ENCODE data around the gene C9orf72. TPM values are rescaled to one million over a fixed set of nuclear protein-coding genes. Genes with fewer than 3 reads are reported as not detected.

The C9orf72 gene
- total RNA-seq, 4 donors from 2014 or later, result 7.9 to 31.0 (median 15.0) TPM

- Histone ChIP-seq H3K27ac (no peak overlapping the region), H3K27me3 (no peaks in the 10 kb centered on the region), H3K9me3 (no peaks in the 10 kb centered on the region), H3K36me3 (no peaks in the 10 kb centered on the region), H3K4me1 (peaks cover 0 to 13% (median 2%) of the 10 kb centered on the region in 4 donors), H3K4me3 (no peak overlapping the region)
- in situ Hi-C loops (cut with MboI; ENCODE audit: low pct_ligation_motif_present in 1 of 4, low pct_unique_long_range_greater_than_20kb in 1 of 4, low sequenced_read_pairs in 3 of 4), result no loop called here
- WGBS, 2 donors (ENCODE audit: low coverage in 1 of 2), result 62 to 89% methylated on average over 1 to 2 of the region's 2 CpGs
- intact Hi-C loops (cut with DNase I; ENCODE audit: low total_unique reads), result no loop called here
- no peak for DNase-seq
- TF ChIP-seq POLR2A (IDR thresholded peaks at IDR 0.05) (no peak), EP300 (IDR thresholded peaks at IDR 0.05; ENCODE audit: low read depth) (no peak), POLR2AphosphoS5 (IDR thresholded peaks at IDR 0.05) (no peak), CTCF (IDR thresholded peaks at IDR 0.05) (no peak)
These were observed 61.5 kb downstream of the C9orf72 start for GRCh38 chr9:27511771-27512170.

- TF ChIP-seq EP300 (IDR thresholded peaks at IDR 0.05; ENCODE audit: low read depth) (no peak), CTCF (IDR thresholded peaks at IDR 0.05) (no peak), POLR2A (IDR thresholded peaks at IDR 0.05) (no peak), POLR2AphosphoS5 (IDR thresholded peaks at IDR 0.05) (no peak)
- no peak for DNase-seq
- Histone ChIP-seq H3K36me3 (no peaks in the 10 kb centered on the region), H3K27ac (no peak overlapping the region), H3K27me3 (no peaks in the 10 kb centered on the region), H3K9me3 (no peaks in the 10 kb centered on the region), H3K4me3 (no peak overlapping the region), H3K4me1 (peaks cover 0 to 13% (median 2%) of the 10 kb centered on the region in 4 donors)
- in situ Hi-C loops (cut with MboI; ENCODE audit: low pct_ligation_motif_present in 1 of 4, low pct_unique_long_range_greater_than_20kb in 1 of 4, low sequenced_read_pairs in 3 of 4) (no loop called here), intact Hi-C loops (cut with DNase I; ENCODE audit: low total_unique reads) (no loop called here)
- WGBS, 2 donors (ENCODE audit: low coverage in 1 of 2), result 60 to 83% methylated on average over 2 of the region's 2 CpGs
These were observed 62.5 kb downstream of the C9orf72 start for GRCh38 chr9:27510780-27511179.

GRCh38 chr9:27506981-27507380, 66.3 kb downstream of the C9orf72 start:
- no peaks in the 10 kb centered on the region for H3K9me3 ChIP-seq
- in situ Hi-C loops (cut with MboI; ENCODE audit: low pct_ligation_motif_present in 1 of 4, low pct_unique_long_range_greater_than_20kb in 1 of 4, low sequenced_read_pairs in 3 of 4), result no loop called here
- peaks cover 0 to 9% (median 0%) of the 10 kb centered on the region in 4 donors for H3K4me1 ChIP-seq
- DNase-seq, result no peak
- no peak overlapping the region for H3K4me3 ChIP-seq
- TF ChIP-seq CTCF (IDR thresholded peaks at IDR 0.05) (no peak), POLR2A (IDR thresholded peaks at IDR 0.05) (no peak), EP300 (IDR thresholded peaks at IDR 0.05; ENCODE audit: low read depth) (no peak)
- H3K27me3 ChIP-seq, result no peaks in the 10 kb centered on the region
- no peaks in the 10 kb centered on the region for H3K36me3 ChIP-seq
- intact Hi-C loops (cut with DNase I; ENCODE audit: low total_unique reads), result no loop called here
- 78 to 83% methylated on average over 2 of the region's 2 CpGs for WGBS, 2 donors (ENCODE audit: low coverage in 1 of 2)
- H3K27ac ChIP-seq, result no peak overlapping the region

GRCh38 chr9:27505744-27506161, 67.5 kb downstream of the C9orf72 start:
- no peak for DNase-seq
- Histone ChIP-seq H3K4me3 (no peak overlapping the region), H3K27ac (no peak overlapping the region), H3K36me3 (no peaks in the 10 kb centered on the region), H3K4me1 (peaks cover 0 to 3% (median 0%) of the 10 kb centered on the region in 4 donors), H3K9me3 (no peaks in the 10 kb centered on the region), H3K27me3 (no peaks in the 10 kb centered on the region)
- TF ChIP-seq POLR2AphosphoS5 (IDR thresholded peaks at IDR 0.05) (no peak), EP300 (IDR thresholded peaks at IDR 0.05; ENCODE audit: low read depth) (no peak), CTCF (IDR thresholded peaks at IDR 0.05) (no peak), POLR2A (IDR thresholded peaks at IDR 0.05) (no peak)
- WGBS, 2 donors (ENCODE audit: low coverage in 1 of 2), result 72 to 80% methylated on average over 5 of the region's 5 CpGs
- intact Hi-C loops (cut with DNase I; ENCODE audit: low total_unique reads), result no loop called here
- in situ Hi-C loops (cut with MboI; ENCODE audit: low pct_ligation_motif_present in 1 of 4, low pct_unique_long_range_greater_than_20kb in 1 of 4, low sequenced_read_pairs in 3 of 4), result no loop called here
